ENCODE measurements around the gene UPK1B.
A peak's percentile ranks its signal among the peaks of the same experiment; 100 is the strongest.
"Not testable (repeated sequence)": the region's sequence is repeated elsewhere in the genome, so short reads cannot be mapped to it uniquely, and the experiment has no call there.

Gene UPK1B

DNA sequence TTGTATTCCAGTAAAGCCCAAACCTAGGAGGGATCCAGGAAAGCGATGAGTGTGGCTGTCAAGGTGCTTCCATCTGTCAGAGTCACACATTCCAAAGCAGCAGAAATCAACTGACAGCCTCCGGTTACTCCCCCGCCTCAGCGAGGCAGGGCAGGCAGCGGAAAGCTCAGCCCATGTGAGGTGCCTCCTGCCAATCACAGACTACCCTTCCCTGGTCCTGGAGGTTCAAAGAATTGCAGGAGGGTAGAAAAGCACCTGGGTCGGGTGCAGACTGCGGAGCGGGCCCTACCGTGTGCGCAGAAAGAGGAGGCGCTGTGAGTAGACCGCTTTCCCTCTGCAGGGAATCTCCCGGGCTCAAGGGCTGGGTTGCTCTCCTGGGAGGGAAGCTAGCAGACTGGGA lies at the start of gene UPK1B:
Gene UPK1B (plus strand): TSS at position 274 of the 400 bp plus-strand sequence. CDS start 13,144 bp downstream, outside the sequence.
- DNase-seq: peak; percentile 85

DNA sequence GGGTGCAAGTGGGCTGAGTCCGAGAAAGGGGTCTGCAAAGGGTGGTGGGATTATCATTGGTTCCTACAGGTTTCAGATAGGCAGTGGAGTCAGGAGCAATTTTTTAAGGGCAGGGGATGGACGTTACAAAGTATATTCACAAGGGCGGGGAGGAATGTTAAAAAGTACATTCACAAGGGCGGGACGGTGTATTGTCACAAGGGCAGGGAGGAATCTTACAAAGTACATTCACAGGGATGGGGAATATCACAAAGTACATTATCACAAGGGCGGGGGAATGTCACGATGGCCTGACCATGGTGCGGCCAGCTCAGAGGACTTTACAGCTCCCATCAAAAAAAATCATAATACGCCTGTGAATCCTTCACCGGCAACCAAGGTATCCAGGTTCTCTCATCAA lies 48.1 kb upstream of the UPK1B start:
- no peak for DNase-seq

DNA sequence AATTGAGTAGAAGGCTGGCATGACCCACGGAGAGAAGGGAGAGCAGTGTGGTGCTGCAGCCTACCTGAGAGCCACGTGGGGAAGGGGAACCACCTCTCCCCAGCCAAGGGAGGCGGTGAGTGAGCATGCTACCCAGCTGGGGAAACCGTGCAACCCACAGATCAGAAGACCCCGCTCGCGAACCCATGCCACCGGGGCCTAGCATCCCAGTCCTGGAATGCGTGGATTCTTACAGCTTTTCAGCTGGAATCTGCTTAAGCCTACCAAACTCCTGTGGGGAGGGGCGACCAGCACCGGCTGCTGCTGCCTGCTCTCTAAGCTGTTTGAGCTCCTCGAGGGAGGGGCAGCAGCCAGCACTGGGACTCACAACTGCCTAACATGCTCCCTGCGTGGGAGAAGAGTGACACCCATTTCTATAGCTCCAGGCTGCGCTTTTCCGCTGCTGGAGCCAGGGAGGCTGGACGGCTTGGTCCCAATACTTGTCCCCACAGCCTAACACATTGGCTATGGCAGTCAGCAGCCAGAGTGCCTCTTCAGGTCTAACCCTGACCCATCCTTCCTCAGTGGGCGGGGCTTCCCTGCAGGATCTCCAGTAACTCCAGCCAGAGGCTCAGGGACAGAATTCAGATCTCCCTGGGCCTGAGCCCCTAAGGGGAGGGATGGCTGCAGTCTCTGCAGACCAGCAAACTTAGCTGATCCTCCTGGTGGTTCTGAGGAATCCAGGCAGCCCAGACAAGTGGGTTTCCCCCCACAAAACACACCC lies 47.5 kb upstream of the UPK1B start:
- DNase-seq: no peak

DNA sequence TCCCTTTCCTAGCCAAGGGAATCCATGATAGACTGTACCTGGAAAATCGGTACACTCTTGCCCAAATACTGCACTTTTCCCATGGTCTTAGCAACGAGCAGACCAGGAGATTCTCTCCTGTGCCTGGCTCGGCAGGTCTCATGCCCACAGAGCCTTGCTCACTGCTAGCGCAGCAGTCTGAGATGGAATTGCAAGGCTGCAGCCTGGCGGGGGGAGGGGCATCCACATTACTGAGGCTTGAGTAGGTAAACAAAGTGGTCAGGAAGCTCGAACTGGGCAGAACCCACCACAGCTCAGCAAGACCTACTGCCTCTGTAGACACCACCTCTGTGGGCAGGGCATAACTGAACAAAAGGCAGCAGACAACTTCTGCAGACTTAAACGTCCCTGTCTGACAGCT lies 43.1 kb upstream of the UPK1B start:
- not testable (repeated sequence) for DNase-seq

DNA sequence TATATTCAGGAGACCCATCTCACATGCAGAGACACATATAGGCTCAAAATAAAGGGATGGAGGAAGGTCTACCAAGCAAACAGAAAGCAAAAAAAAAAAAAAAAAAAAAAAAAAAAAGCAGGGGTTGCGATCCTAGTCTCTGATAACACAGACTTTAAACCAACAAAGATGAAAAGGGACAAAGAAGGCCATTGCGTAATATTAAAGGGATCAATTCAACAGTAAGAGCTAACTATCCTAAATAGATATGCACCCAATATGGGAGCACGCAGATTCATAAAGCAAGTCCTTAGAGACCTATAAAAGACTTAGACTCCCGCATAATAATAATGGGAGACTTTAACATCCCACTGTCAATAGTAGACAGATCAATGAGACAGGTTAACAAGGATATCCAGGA lies 41.1 kb upstream of the UPK1B start:
- DNase-seq: not testable (repeated sequence)

DNA sequence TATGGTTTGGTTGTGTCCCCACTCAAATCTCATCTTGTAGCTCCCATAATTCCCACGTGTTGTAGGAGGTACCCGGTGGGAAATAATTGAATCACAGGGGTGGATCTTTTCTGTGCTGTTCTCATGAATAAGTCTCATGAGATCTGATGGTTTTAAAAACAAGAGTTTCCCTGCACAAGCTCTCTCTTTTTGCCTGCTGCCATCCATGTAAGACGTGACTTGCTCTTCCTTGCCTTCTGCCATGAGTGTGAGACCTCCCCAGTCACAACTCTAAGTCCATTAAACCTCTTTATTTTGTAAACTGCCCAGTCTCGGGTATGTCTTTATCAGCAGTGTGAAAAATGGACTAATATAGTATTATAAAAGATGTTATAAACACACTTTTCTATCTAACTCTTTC lies 34.0 kb upstream of the UPK1B start:
- DNase-seq: not testable (repeated sequence)

DNA sequence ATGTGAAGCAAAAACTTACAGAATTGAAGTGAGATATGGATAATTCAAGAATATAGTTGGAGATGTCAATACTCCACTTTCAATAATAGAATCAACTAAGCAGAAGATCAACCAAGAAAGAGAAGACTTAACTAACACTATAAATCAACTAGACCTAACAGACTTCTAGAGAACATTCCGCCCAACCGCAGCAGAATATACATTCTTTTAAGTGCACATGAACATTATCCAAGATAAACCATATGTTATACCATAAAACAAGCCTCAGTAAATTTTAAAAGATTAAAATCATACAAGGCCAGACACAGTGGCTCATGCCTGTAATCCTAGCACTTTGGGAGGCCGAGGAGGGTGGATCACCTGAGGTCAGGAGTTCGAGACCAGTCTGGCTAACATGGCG lies 32.9 kb upstream of the UPK1B start:
- no peak for DNase-seq

DNA sequence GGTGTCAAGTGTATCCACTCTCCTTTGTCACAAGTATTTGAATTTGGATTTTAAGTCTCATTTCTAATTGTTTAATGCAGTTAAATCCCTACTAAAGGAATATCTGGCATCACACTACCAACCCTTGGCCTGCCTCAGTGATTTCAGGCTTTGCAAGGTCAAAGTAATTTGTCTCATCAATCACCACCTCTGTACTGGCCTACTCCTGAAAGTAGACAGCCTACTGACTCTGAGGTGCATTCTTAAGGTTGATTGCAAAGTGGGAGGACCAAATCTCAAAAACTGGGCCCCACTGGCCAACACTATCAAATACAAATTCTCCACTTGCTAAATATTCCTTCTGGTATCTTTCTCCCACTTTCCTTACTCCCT lies 28.3 kb upstream of the UPK1B start:
- DNase-seq: peak; percentile 9

DNA sequence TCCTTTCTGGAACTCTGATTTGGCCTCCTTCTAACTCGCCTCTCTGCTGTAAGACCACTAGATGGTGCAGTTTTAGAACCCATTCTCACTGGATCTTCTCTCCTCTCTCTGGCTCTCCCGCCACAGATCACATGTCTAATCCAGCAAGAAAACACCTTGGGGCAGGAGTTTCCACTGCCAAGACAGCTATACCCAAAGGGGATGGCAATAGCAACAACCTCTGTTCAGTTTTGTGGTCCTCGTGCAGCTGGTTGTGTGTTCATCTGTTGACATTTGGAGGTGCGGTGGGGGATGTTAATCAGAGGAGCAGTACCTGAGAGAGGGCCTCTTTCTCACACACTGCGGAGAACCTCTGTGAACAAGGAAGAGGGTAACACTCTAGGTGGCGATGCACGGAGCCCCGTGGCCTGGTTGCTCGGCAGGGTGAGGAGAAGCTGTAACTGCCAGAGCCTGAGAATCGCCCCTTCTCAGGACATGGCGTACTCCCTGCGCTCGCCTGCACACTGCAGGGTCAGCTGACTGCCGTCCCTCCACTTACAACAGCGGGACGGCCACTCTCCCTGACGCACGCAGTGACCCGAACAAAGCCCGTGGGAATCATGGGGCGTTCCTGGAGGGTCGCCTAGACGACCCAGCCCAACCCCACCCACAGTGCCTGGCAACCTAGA lies 27.8 kb upstream of the UPK1B start, which contains the start of gene TEX55:
Gene TEX55 (plus strand): TSS at position 666 of the 668 bp plus-strand sequence. CDS start 25 bp downstream, outside the sequence.
- DNase-seq: peak; percentile 22

DNA sequence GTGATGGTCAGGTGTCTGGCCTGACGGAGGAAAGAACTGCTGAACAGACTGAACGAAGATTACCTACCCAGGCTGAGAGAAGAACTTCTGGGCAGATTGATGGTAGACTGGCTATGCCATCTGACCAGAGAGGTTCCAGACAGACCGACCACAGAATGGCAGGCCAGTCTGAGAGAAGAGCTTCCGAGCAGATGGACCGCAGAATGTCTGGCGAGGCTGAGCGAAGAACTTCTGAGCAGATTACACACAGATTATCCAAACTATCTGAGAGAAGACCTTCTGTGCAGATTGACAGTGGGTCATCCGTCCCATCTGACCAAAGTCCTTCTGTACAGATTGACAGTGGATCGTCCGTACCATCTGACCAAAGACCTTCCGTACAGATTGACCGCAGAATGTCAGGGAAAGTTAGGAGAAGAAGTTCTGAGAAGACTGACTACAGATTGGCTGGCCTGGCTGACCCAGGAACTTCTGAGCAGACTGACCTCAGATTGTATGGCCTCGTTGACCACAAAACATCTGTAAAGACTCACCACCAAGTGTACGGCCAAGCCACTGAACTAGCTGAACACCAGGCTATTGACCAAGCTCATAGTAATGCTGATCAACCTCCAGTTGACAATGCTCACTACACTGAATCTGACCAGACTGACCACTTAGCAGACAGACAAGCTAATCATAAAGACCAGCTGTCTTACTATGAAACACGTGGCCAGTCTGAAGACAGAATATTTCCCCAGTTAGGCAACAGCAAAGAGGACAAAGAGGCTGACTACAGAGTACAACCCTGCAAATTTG lies 26.6 kb upstream of the UPK1B start:
- no peak for DNase-seq

DNA sequence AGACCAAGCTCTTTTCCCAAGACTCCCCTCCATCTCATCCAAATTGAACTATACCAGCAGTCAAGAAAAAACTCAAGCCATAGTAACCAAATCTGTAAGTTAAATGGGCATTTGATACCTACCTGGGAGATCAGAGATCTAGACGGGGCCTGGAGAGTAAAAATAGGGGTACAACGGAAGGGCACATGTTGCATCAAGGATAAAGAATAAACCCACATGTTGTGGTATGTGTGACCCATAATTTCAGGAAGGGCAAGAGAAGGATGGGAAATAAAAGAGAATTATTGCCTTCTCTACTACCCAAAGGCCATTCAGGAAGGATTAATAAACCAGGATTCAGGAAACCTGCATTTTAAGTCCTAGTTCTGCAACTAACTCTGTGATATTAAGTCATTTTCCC lies 25.9 kb upstream of the UPK1B start:
- no peak for DNase-seq

DNA sequence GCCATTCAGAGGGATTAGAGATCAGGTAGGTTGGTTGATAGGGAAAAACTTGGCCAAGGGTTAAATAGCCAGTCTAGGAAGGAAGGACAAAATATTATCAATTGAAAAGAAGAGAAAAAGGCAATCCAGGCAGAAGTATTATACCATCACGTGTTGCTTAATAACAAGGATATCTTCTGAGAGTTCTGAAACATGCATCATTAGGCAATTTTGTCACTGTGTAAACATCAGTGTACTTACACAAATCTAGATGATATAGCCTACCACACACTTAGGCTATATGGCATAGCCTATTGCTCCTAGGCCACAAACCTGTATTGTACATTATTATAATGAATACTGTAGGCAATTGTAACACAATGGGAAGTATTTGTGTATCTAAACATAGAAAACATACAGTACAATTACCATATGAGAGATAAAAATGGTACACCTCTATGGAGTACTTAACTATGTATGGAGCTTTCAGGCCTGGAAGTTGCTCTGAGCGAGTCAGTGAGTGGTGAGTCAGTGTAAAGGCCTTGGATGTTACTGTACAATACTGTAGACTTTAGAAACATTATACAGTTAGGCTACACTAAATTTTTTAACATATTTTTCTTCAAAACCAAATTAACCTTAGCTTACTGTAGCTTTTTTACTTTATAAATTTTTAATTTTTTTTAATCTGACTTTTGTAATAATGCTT lies 24.8 kb upstream of the UPK1B start:
- DNase-seq: peak; percentile 45

DNA sequence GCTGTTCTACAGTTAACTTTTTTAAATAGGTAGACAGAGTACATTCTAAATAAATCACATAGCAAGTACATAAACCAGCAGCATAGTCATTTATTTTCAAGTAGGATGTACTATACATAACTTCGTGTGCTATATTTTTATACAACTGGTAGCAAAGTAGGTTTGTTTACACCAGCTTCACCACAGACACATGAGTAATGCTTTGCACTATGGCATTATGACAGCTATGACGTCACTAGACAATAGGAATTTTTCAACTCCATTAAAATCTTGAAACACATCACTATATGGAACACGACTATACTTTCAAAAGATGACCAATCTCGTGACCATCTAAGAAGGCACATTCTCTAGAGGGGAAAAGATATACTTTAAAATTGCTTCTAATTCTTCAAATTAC lies 23.9 kb upstream of the UPK1B start:
- peak; percentile 29 for DNase-seq

DNA sequence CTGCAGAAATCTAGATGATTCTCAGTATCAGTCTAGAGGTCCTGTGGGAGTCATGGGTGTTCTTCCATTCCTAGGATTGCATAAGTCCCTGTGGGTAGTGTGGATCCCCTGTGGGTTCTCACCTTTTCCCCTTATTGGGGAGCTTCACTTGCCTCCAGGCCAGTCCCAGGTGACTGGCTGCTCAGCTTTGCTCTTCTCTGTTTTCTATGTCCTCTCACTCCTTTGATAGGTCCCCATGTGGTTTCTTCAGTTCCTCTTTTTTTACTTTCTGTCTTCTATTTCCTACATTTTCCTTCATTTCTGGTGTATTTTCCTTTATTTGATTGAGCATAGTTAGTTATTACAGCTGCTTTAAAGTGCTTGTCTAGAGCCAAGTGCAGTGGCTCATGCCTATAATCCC lies 16.5 kb upstream of the UPK1B start:
- DNase-seq: no peak

DNA sequence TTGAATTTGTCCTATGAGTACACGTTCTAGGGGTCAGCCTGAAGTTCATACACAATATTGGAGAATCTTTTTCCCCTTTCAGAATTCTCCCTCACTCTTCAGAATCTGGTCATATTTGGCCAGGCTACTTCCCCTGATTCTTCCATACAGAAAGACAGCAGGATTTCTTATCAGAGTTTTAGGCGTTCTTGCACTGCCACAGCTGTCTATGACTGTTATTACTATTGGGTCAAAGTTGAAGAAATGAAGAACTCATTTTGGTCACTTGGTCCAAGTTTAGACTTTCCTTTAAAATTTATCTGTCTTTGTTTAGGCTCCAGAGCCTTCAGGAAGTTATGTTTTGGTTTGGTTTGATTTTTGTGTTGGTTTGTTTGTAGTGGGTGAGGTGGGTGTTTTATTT lies 15.4 kb upstream of the UPK1B start:
- no peak for DNase-seq

DNA sequence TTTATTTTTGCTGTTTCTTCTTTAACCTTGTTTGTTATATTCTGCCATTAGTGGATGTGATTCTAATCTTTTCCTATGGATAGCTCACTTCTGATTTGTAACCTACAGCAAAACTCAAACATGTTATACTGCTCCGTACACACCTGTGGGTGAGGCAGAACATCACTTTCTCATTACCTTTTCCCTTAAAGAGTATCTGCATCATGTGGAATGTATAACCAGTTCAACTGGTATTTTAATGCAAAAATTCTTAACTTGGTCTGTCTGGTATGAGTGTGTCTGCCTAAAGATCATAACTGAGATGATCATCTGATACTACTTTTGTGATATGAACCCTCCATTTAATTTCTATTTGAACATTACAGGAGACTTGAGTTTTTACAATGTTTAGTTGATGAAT lies 13.0 kb upstream of the UPK1B start:
- DNase-seq: no peak

DNA sequence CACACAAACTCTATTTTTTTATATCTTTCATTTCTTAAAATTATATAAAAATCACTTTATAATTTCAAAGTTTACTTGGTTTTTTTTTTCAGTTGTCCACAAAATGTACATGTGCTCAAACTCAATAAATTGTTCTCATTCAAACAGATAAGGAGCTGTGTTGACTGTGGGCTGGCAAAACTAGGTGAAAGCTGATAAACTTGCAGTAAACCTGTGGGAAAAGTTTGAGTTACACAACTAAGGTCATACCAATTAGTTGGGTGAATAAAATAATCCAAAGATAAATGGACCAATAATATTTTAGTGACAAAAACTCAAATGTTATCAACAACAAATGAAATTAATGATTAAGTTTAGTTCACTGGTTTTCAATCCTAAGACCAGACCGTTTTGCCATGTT lies 12.6 kb upstream of the UPK1B start:
- DNase-seq: no peak

DNA sequence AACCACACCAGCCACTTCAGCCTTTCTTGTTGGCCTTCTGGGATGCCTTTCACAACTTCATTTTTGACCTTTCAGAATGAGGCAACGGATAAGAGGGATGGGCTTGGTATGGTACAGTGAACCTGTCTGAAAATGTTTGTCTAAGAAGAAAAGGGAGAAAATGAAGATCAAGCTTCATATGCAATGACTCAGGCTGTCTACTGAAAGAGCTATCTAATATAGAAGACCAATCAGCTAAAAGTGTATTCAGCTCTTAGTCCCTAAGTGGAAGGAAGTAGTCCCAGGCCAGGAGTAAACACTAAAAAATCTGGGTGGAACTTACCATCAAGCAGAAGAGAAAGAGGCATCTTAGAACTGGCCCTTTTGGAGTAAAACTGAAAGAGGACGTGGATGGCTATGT lies 12.2 kb upstream of the UPK1B start:
- no peak for DNase-seq

DNA sequence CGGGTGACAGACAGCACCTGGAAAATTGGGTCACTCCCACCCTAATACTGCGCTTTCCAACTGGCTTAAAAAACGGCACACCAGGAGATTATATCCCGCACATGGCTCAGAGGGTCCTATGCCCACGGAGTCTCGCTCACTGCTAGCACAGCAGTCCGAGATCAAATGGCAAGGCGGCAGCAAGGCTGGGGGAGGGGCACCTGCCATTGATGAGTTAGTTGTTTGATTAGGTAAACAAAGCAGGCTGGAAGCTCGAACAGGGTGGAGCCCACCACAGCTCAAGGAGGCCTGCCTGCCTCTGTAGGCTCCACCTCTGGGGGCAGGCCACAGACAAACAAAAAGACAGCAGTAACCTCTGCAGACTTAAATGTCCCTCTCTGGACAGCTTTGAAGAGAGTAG lies 8.7 kb upstream of the UPK1B start:
- not testable (repeated sequence) for DNase-seq

DNA sequence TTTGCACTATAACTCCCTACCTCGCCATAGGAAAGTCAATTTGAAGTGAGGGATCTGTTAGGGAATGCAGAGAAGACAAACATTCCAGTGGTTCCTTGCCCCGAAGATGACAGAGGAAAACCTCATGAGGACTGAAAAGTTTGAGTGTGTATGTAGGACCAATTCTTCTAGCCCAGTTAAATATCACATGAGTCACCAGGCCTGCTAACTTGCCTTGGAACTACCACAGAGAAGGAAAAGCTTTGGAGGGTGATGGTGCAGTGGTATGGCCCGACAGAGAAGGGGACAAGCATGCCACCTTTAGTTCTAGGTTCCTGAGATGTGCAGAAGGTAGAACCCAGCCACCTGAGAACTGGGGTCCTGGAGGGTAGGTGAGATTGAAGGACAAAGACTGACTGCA lies 2.6 kb upstream of the UPK1B start:
- no peak for DNase-seq

DNA sequence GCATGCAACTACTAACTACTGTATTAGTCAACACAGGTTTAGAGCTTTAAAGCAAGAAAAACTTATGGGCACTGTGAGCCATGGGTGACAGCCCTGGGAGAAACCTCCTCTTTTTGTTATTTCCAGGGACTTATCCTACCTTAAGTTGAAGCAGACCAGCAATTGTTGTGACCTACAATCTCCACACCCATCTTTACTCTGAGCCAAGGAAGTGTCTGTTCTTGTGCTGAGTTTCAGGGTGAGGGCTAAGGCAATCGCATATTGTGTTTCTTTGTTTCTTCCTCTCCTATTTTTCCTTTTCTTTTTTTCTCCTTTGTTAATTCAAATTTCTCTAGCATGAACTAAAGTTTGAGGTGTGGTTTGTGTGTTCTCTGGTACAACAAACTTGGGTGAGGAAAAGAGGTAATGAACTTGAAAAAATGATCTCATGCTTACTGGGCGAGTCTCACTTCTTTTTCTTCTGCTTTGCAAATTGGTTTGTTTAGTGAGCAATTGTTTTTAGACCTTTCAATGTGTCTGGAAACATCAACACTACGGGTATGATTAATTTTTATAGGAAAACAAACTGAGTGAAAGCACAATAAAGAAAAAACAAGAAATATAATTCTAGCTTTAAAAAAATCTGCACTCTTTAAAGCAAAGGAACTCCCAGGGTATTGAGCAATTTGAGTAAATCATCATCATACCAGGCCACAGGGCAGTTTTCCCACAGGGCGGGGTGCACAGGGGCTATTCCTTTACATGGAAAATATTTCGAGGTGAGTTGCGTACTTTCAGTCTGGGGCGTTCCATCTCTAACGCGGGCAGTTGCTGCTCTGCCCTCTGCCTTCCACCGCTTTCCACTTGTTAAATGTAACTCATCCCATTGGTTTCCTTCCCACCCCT lies 2.7 kb downstream of the UPK1B start:
- peak; percentile 80 for DNase-seq

DNA sequence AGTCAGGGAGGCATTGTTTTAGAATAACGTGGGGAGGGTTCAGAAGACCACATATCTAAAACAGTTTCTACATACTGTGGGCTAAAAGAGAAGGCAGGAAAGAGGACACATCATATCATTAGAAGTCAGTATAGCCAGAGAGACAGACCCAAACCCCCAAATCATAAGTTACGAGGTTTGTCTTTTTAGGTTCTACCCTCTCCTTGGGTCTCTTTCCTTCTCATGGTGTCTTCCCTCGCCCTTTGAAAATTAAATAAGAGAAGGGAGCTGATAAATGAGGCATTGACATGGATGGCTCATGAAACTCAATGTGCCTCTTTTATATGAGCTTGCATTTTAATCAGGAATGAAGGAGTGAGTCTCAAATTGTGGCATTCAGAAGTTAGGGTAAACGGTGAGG lies 3.4 kb downstream of the UPK1B start:
- DNase-seq: no peak
